HepG2 (cell line): ENCODE data around the gene ETFB. TPM values are rescaled to one million over a fixed set of nuclear protein-coding genes. Genes with fewer than 3 reads are reported as not detected.

Experiments
- ATRX ChIP-seq: sonication (generic); formaldehyde crosslinking; IDR thresholded peaks from 2 replicates; pipeline ENCODE4 v1.4.0; 2020; ENCODE audit warnings: missing genetic modification reagents, borderline replicate concordance
- CREM ChIP-seq, 2 experiments: sonication (generic) in 1 of 2; formaldehyde crosslinking in 1 of 2; IDR thresholded peaks; 2 replicates each; pipeline versions ENCODE4 v1.4.0 to v1.6.1; 2016 to 2020; ENCODE audit warnings: antibody characterized with exemption in 1 of 2, mild to moderate bottlenecking in 1 of 2, missing genetic modification reagents in 1 of 2
- DRAP1 ChIP-seq: IDR thresholded peaks from 2 replicates; pipeline ENCODE4 v1.6.1; 2016; ENCODE audit warnings: missing genetic modification reagents, missing compliant biosample characterization
- HNF1B ChIP-seq: sonication (generic); formaldehyde crosslinking; IDR thresholded peaks from 2 replicates; pipeline ENCODE4 v1.5.1; 2020; ENCODE audit warnings: mild to moderate bottlenecking, moderate library complexity, missing genetic modification reagents
- HNRNPL ChIP-seq: fragments of 200-400 bp; formaldehyde crosslinking; IDR thresholded peaks from 2 replicates; pipeline ENCODE4 v1.6.1; 2017; ENCODE audit warnings: mild to moderate bottlenecking, low read depth, low read length
- MAF1 ChIP-seq: sonication (generic); formaldehyde crosslinking; IDR thresholded peaks from 2 replicates; pipeline ENCODE4 v1.5.0; 2020; ENCODE audit warnings: missing genetic modification reagents, borderline replicate concordance
- MIXL1 ChIP-seq: IDR thresholded peaks from 2 replicates; pipeline ENCODE4 v1.6.1; 2016
- MXD3 ChIP-seq: IDR thresholded peaks from 2 replicates; pipeline ENCODE4 v1.6.1; 2016; ENCODE audit warnings: mild to moderate bottlenecking, missing biosample characterization, missing genetic modification reagents
- POGZ ChIP-seq: sonication (generic); formaldehyde crosslinking; IDR thresholded peaks from 2 replicates; pipeline ENCODE4 v1.4.0; 2020; ENCODE audit warnings: mild to moderate bottlenecking, missing genetic modification reagents
- RCOR2 ChIP-seq: IDR thresholded peaks from 2 replicates; pipeline ENCODE4 v1.6.1; 2016; ENCODE audit warnings: missing biosample characterization, missing genetic modification reagents
- SMYD3 ChIP-seq: sonication (generic); formaldehyde crosslinking; IDR thresholded peaks from 2 replicates; pipeline ENCODE4 v1.8.1; 2023; ENCODE audit warnings: mild to moderate bottlenecking, missing genetic modification reagents
- THAP11 ChIP-seq: IDR thresholded peaks from 2 replicates; pipeline ENCODE4 v1.6.1; 2016; ENCODE audit warnings: missing biosample characterization, missing genetic modification reagents
- THAP7 ChIP-seq: sonication (generic); formaldehyde crosslinking; IDR thresholded peaks from 2 replicates; pipeline ENCODE4 v1.8.1; 2023; ENCODE audit warnings: mild to moderate bottlenecking, missing genetic modification reagents
- TOE1 ChIP-seq: sonication (generic); formaldehyde crosslinking; IDR thresholded peaks from 2 replicates; pipeline ENCODE4 v1.4.0; 2020; ENCODE audit warnings: mild to moderate bottlenecking, missing genetic modification reagents
- XBP1 ChIP-seq: sonication (generic); formaldehyde crosslinking; IDR thresholded peaks from 2 replicates; pipeline ENCODE4 v1.5.0; 2020; ENCODE audit warnings: missing genetic modification reagents
- YEATS2 ChIP-seq: sonication (generic); formaldehyde crosslinking; IDR thresholded peaks from 2 replicates; pipeline ENCODE4 v1.4.0; 2020; ENCODE audit warnings: missing genetic modification reagents, borderline replicate concordance
- ZBTB3 ChIP-seq: sonication (generic); formaldehyde crosslinking; IDR thresholded peaks from 2 replicates; pipeline ENCODE4 v1.4.0; 2020; ENCODE audit warnings: low read depth, mild to moderate bottlenecking, moderate library complexity, missing genetic modification reagents, borderline replicate concordance
- ZNF230 ChIP-seq: sonication (generic); formaldehyde crosslinking; IDR thresholded peaks from 2 replicates; pipeline ENCODE4 v1.4.0; 2020; ENCODE audit warnings: mild to moderate bottlenecking, missing genetic modification reagents
- ZNF329 ChIP-seq: sonication (generic); formaldehyde crosslinking; IDR thresholded peaks from 2 replicates; pipeline ENCODE4 v1.9.0; 2021; ENCODE audit warnings: low read depth, mild to moderate bottlenecking, missing genetic modification reagents
- ZNF331 ChIP-seq: sonication (generic); formaldehyde crosslinking; IDR thresholded peaks from 2 replicates; pipeline ENCODE4 v1.4.0; 2020; ENCODE audit warnings: missing genetic modification reagents
- ZNF614 ChIP-seq: IDR thresholded peaks from 2 replicates; pipeline ENCODE4 v1.6.1; 2018; ENCODE audit warnings: missing biosample characterization, missing genetic modification reagents, inconsistent platforms, borderline replicate concordance
- ZNF660 ChIP-seq: sonication (generic); formaldehyde crosslinking; IDR thresholded peaks from 2 replicates; pipeline ENCODE4 v1.5.1; 2020; ENCODE audit warnings: mild to moderate bottlenecking, low read depth, missing genetic modification reagents, borderline replicate concordance
- ZNF780A ChIP-seq: sonication (generic); formaldehyde crosslinking; IDR thresholded peaks from 2 replicates; pipeline ENCODE4 v1.8.0; 2022; ENCODE audit warnings: mild to moderate bottlenecking, missing genetic modification reagents, moderate library complexity
- polyA plus RNA-seq, 8 experiments: library from polyadenylated mRNA; depleted of rRNA in 3 of 8; stranded (reverse) in 7 of 8; unstranded in 1 of 8; fragments of >200 nt; fragmentation: Illumina TruSeq in 4 of 8; extraction: Trizol in 4 of 8; gene quantifications; 2 replicates each; pipeline versions ENCODE4 v1.2.1 to v1.2.3, GENCODE V29; 2011 to 2016; ENCODE audit warnings: low read depth in 4 of 8, missing spikeins in 1 of 8, mixed read lengths in 1 of 8; ENCODE audit not compliant: insufficient read depth in 1 of 8
- total RNA-seq, 5 experiments: library from RNA; depleted of rRNA; stranded (reverse); fragments of >200 nt; fragmentation: Illumina TruSeq; extraction: Trizol; gene quantifications; 2 replicates each; pipeline ENCODE4 v1.2.3, GENCODE V29; 2016; ENCODE audit warnings: low read depth in 1 of 5
- TF ChIP-seq, protein P1 (sequence below): sonication (generic); formaldehyde crosslinking; IDR thresholded peaks from 2 replicates; pipeline ENCODE4 v1.8.0; 2022; ENCODE audit warnings: mild to moderate bottlenecking, missing genetic modification reagents, moderate library complexity
- TF ChIP-seq, protein P2 (sequence below): IDR thresholded peaks from 2 replicates; pipeline ENCODE4 v1.6.1; 2012; ENCODE audit warnings: low read depth, low read length, improper control_type of control experiment

ETFB gene
- total and polyA plus RNA-seq, 2 of the 13 experiments (the other 11 are each of a cell fraction or from before 2014, with no cell fraction given), result 678 to 1,314 TPM

- TF ChIP-seq ZBTB3 (CRISPR knock-in tag) (no peak), SMYD3 (0 out of 2 replicates have a peak, but pooled peaks have one; percentile 71), TOE1 (no peak), POGZ (no peak), CREM (IDR thresholded peaks at IDR 0.05) (no peak), CREM (CRISPR knock-in tag; IDR thresholded peaks at IDR 0.05) (no peak), MIXL1 (CRISPR knock-in tag) (no peak), DRAP1 (CRISPR knock-in tag) (peak; percentile 85), THAP11 (peak; percentile 64), ZNF331 (CRISPR knock-in tag) (no peak; the same call in 1 of the 2 replicates), HNRNPL (peak; percentile 62; the same call in 1 of the 2 replicates), XBP1 (CRISPR knock-in tag) (no peak), ZNF230 (CRISPR knock-in tag) (no peak), MXD3 (CRISPR knock-in tag) (peak; percentile 51), RCOR2 (CRISPR knock-in tag) (no peak), ZNF614 (CRISPR knock-in tag) (no peak), ZNF780A (CRISPR knock-in tag) (peak; percentile 73), ZNF660 (CRISPR knock-in tag) (no peak), ZNF329 (CRISPR knock-in tag) (no peak), YEATS2 (no peak), HNF1B (CRISPR knock-in tag) (peak; percentile 58), THAP7 (CRISPR knock-in tag) (no peak), ATRX (CRISPR knock-in tag) (no peak), MAF1 (peak; percentile 7; the same call in 1 of the 2 replicates)
- TF ChIP-seq, protein P1, sequence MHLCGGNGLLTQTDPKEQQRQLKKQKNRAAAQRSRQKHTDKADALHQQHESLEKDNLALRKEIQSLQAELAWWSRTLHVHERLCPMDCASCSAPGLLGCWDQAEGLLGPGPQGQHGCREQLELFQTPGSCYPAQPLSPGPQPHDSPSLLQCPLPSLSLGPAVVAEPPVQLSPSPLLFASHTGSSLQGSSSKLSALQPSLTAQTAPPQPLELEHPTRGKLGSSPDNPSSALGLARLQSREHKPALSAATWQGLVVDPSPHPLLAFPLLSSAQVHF, result no peak
- TF ChIP-seq, protein P2, sequence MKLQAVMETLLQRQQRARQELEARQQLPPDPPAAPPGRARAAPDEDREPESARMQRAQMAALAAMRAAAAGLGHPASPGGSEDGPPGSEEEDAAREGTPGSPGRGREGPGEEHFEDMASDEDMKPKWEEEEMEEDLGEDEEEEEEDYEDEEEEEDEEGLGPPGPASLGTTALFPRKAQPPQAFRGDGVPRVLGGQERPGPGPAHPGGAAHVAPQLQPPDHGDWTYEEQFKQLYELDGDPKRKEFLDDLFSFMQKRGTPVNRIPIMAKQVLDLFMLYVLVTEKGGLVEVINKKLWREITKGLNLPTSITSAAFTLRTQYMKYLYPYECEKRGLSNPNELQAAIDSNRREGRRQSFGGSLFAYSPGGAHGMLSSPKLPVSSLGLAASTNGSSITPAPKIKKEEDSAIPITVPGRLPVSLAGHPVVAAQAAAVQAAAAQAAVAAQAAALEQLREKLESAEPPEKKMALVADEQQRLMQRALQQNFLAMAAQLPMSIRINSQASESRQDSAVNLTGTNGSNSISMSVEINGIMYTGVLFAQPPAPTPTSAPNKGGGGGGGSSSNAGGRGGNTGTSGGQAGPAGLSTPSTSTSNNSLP, result 0 out of 2 replicates have a peak, but pooled peaks have one; percentile 15
These were observed 434 bp upstream of the ETFB start (continued) for GRCh38 chr19:51366389-51367254.
